Activated CD4-positive, alpha-beta T cell treated with anti-CD3 and anti-CD28 coated beads, Interleukin-2, amount 50 U/mL, for 24 hours (primary cell): ENCODE data around the gene FAM187B.
A peak's percentile ranks its signal among the peaks of the same experiment; 100 is the strongest.
"Not testable (repeated sequence)": the region's sequence is repeated elsewhere in the genome, so short reads cannot be mapped to it uniquely, and the experiment has no call there.

Source experiments
- DNase-seq, 2 donors: peaks; one replicate each; pipeline ENCODE4 v3.0.0-alpha.2; 2020; ENCODE audit warnings: low read depth in 1 of 2, low spot score in 1 of 2

The FAM187B gene

GRCh38 chr19:35262101-35262761, 33.7 kb upstream of the FAM187B start:
- no peak for DNase-seq

GRCh38 chr19:35261356-35262100, 33.0 kb upstream of the FAM187B start:
- no peak for DNase-seq

GRCh38 chr19:35260694-35261304, 32.3 kb upstream of the FAM187B start:
- no peak for DNase-seq

GRCh38 chr19:35257113-35257461, 28.5 kb upstream of the FAM187B start:
- DNase-seq: no peak

GRCh38 chr19:35256566-35256965, 28.0 kb upstream of the FAM187B start:
- no peak for DNase-seq

- no peak for DNase-seq
These were observed 26.1 kb upstream of the FAM187B start for GRCh38 chr19:35254341-35255297.

- DNase-seq: no peak
These were observed 25.1 kb upstream of the FAM187B start for GRCh38 chr19:35253316-35254286.

- DNase-seq: no peak
These were observed 22.9 kb upstream of the FAM187B start for GRCh38 chr19:35251456-35251855.

- no peak for DNase-seq
These were observed 21.5 kb upstream of the FAM187B start for GRCh38 chr19:35249848-35250711.

GRCh38 chr19:35249146-35249847, 20.8 kb upstream of the FAM187B start:
- no peak for DNase-seq

GRCh38 chr19:35248310-35249145, 20.0 kb upstream of the FAM187B start, which contains the start of gene LSR:
TSS of gene LSR (plus strand) at chr19:35249002. CDS start at chr19:35249023, 21 bp downstream.
- DNase-seq: peak in 1 of 2 donors; percentile 49

- DNase-seq: peak in 1 of 2 donors; percentile 30
These were observed 19.2 kb upstream of the FAM187B start for GRCh38 chr19:35247526-35248309.

- DNase-seq: no peak
These were observed 18.0 kb upstream of the FAM187B start for GRCh38 chr19:35246466-35247092.

GRCh38 chr19:35241417-35241816, 12.9 kb upstream of the FAM187B start:
- no peak for DNase-seq

- DNase-seq: no peak
These were observed 11.8 kb upstream of the FAM187B start for GRCh38 chr19:35240327-35240726.

GRCh38 chr19:35239597-35239996, 11.1 kb upstream of the FAM187B start:
- DNase-seq: not testable (repeated sequence)
